Prostate gland (tissue), 2 donors: ENCODE results near the gene LRRC63.
"Not testable (repeated sequence)": the region's sequence is repeated elsewhere in the genome, so short reads cannot be mapped to it uniquely, and the experiment has no call there.

Experiments used
- POLR2A ChIP-seq: fragments of 450-650 bp; IDR thresholded peaks from one replicate; pipeline ENCODE4 v1.6.1; 2016; ENCODE audit warnings: antibody characterized with exemption, mild to moderate bottlenecking
- TF ChIP-seq, protein P1 (sequence below), 4 experiments: fragments of 200-600 bp in 2 of 4; fragments of 450-650 bp in 2 of 4; sonication (generic) in 2 of 4; IDR thresholded peaks; 1 replicate in 3 of 4; 2 replicates in 1 of 4; pipeline ENCODE4 v1.5.1; 2016 to 2019; ENCODE audit warnings: antibody characterized with exemption in 4 of 4, mild to moderate bottlenecking in 2 of 4, moderate library complexity in 2 of 4

GRCh38 chr13:46283912-46284824, 72.4 kb downstream of the LRRC63 start:
- TF ChIP-seq POLR2A = not testable (repeated sequence)
- TF ChIP-seq, protein P1, sequence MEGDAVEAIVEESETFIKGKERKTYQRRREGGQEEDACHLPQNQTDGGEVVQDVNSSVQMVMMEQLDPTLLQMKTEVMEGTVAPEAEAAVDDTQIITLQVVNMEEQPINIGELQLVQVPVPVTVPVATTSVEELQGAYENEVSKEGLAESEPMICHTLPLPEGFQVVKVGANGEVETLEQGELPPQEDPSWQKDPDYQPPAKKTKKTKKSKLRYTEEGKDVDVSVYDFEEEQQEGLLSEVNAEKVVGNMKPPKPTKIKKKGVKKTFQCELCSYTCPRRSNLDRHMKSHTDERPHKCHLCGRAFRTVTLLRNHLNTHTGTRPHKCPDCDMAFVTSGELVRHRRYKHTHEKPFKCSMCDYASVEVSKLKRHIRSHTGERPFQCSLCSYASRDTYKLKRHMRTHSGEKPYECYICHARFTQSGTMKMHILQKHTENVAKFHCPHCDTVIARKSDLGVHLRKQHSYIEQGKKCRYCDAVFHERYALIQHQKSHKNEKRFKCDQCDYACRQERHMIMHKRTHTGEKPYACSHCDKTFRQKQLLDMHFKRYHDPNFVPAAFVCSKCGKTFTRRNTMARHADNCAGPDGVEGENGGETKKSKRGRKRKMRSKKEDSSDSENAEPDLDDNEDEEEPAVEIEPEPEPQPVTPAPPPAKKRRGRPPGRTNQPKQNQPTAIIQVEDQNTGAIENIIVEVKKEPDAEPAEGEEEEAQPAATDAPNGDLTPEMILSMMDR (IDR thresholded peaks at IDR 0.05) = not testable (repeated sequence)
